Mesendoderm (in vitro differentiated cells): Measurements from ENCODE around the gene SPG11.
"Not testable (repeated sequence)": the region's sequence is repeated elsewhere in the genome, so short reads cannot be mapped to it uniquely, and the experiment has no call there.

Source experiments
- DNase-seq: peaks from one replicate; pipeline ENCODE4 v3.0.0; 2013
- H2AK5ac ChIP-seq: 2 replicates; pipeline ENCODE4 v1.6.1; 2013; ENCODE audit warnings: low read length, inconsistent platforms
- H2BK120ac ChIP-seq: 2 replicates; pipeline ENCODE4 v1.6.1; 2013; ENCODE audit warnings: low read depth, mild to moderate bottlenecking, low read length, moderate library complexity, mixed read lengths
- H2BK15ac ChIP-seq: replicated peaks from 2 replicates; pipeline ENCODE4 v1.6.1; 2013; ENCODE audit warnings: low read depth, mild to moderate bottlenecking, moderate library complexity
- H2BK5ac ChIP-seq: 2 replicates; pipeline ENCODE4 v1.6.1; 2013; ENCODE audit warnings: low read length, inconsistent platforms
- H3K18ac ChIP-seq: 2 replicates; pipeline ENCODE4 v1.6.1; 2013; ENCODE audit warnings: mild to moderate bottlenecking, low read length, mixed read lengths
- H3K23ac ChIP-seq: one replicate; pipeline ENCODE4 v1.6.1; 2013; ENCODE audit warnings: low read length
- H3K27ac ChIP-seq: 2 replicates; pipeline ENCODE4 v1.5.1; 2013; ENCODE audit warnings: low read depth, mild to moderate bottlenecking, inconsistent platforms, low read length, moderate library complexity
- H3K27me3 ChIP-seq: 2 replicates; pipeline ENCODE4 v1.6.1; 2013; ENCODE audit warnings: low read length, control low read depth, mild to moderate bottlenecking, inconsistent platforms; ENCODE audit not compliant: insufficient read depth, poor library complexity
- H3K36me3 ChIP-seq: 2 replicates; pipeline ENCODE4 v1.6.1; 2013; ENCODE audit warnings: low read length, inconsistent platforms; ENCODE audit not compliant: control insufficient read depth, insufficient read depth
- H3K4ac ChIP-seq: one replicate; pipeline ENCODE4 v1.6.1; 2013; ENCODE audit warnings: low read depth, mild to moderate bottlenecking, low read length, moderate library complexity
- H3K4me1 ChIP-seq: 2 replicates; pipeline ENCODE4 v1.6.1; 2013; ENCODE audit warnings: low read depth, low read length, inconsistent platforms; ENCODE audit not compliant: control insufficient read depth
- H3K4me2 ChIP-seq: 2 replicates; pipeline ENCODE4 v1.6.1; 2013; ENCODE audit warnings: low read length
- H3K4me3 ChIP-seq: 2 replicates; pipeline ENCODE4 v1.5.1; 2013; ENCODE audit warnings: mild to moderate bottlenecking, low read length
- H3K56ac ChIP-seq: one replicate; pipeline ENCODE4 v1.6.1; 2013; ENCODE audit warnings: low read length
- H3K79me1 ChIP-seq: 2 replicates; pipeline ENCODE4 v1.6.1; 2013; ENCODE audit warnings: low read length, inconsistent platforms
- H3K79me2 ChIP-seq: 2 replicates; pipeline ENCODE4 v1.6.1; 2013; ENCODE audit warnings: mild to moderate bottlenecking, low read length; ENCODE audit not compliant: control insufficient read depth, insufficient read depth
- H3K9ac ChIP-seq: 2 replicates; pipeline ENCODE4 v1.6.1; 2013; ENCODE audit warnings: low read length, inconsistent platforms
- H4K5ac ChIP-seq: one replicate; pipeline ENCODE4 v1.6.1; 2013; ENCODE audit warnings: low read length
- H4K8ac ChIP-seq: one replicate; pipeline ENCODE4 v1.6.1; 2013; ENCODE audit warnings: low read depth, mild to moderate bottlenecking, control low read depth, low read length, moderate library complexity
- WGBS: extraction: QIAGEN DNeasy Blood & Tissue Kit; methylation state at CpG from one replicate; pipeline ENCODE4 v1.1.7; 2013; ENCODE audit warnings: low lambda C conversion rate, missing lambda C conversion rate; ENCODE audit not compliant: insufficient coverage; ENCODE audit errors: extremely low coverage; 5-methylcytosine and 5-hydroxymethylcytosine counted together

Gene SPG11

GRCh38 chr15:44625286-44625685 lies 38.2 kb downstream of the SPG11 start:
- H2BK120ac ChIP-seq, H3K79me1 ChIP-seq, H3K9ac ChIP-seq, H2BK5ac ChIP-seq, H3K23ac ChIP-seq, H4K8ac ChIP-seq, H3K27me3 ChIP-seq, H3K4me3 ChIP-seq, H3K79me2 ChIP-seq, H3K18ac ChIP-seq, H3K4me2 ChIP-seq, H3K56ac ChIP-seq, H4K5ac ChIP-seq, H3K27ac ChIP-seq, H3K4ac ChIP-seq, H3K36me3 ChIP-seq, DNase-seq, H3K4me1 ChIP-seq, H2AK5ac ChIP-seq, H2BK15ac ChIP-seq: not testable (repeated sequence)
- WGBS: no CpG with 5 or more reads among the region's 2 CpGs

- Histone ChIP-seq H3K9ac (no peak overlapping the region), H3K27ac (no peak overlapping the region), H3K4me1 (no peaks in the 10 kb centered on the region), H2BK120ac (no peak overlapping the region), H4K8ac (no peak overlapping the region), H4K5ac (no peak overlapping the region), H3K18ac (no peak overlapping the region), H3K4me2 (no peak overlapping the region), H3K79me2 (no peaks in the 10 kb centered on the region), H3K79me1 (no peaks in the 10 kb centered on the region), H3K4me3 (no peak overlapping the region), H3K56ac (no peak overlapping the region), H3K23ac (no peak overlapping the region), H2BK15ac (no peak overlapping the region), H3K27me3 (no peaks in the 10 kb centered on the region), H2BK5ac (no peak overlapping the region), H2AK5ac (no peak overlapping the region), H3K36me3 (no peaks in the 10 kb centered on the region), H3K4ac (no peak overlapping the region)
- DNase-seq: no peak
Measured at GRCh38 chr15:44623178-44623577, 40.3 kb downstream of the SPG11 start.

GRCh38 chr15:44620081-44620480 lies 43.4 kb downstream of the SPG11 start:
- H3K9ac ChIP-seq: no peak overlapping the region
- H2AK5ac ChIP-seq: no peak overlapping the region
- H3K27ac ChIP-seq: no peak overlapping the region
- no peak overlapping the region for H3K18ac ChIP-seq
- no peak overlapping the region for H4K8ac ChIP-seq
- WGBS: no CpG with 5 or more reads among the region's 1 CpG
- no peak overlapping the region for H3K56ac ChIP-seq
- H3K36me3 ChIP-seq: no peaks in the 10 kb centered on the region
- H4K5ac ChIP-seq: no peak overlapping the region
- H3K79me1 ChIP-seq: no peaks in the 10 kb centered on the region
- H3K79me2 ChIP-seq: no peaks in the 10 kb centered on the region
- H2BK120ac ChIP-seq: no peak overlapping the region
- H3K23ac ChIP-seq: no peak overlapping the region
- H3K4ac ChIP-seq: no peak overlapping the region
- no peak overlapping the region for H2BK5ac ChIP-seq
- no peaks in the 10 kb centered on the region for H3K4me1 ChIP-seq
- no peak overlapping the region for H2BK15ac ChIP-seq
- H3K4me2 ChIP-seq: no peak overlapping the region
- H3K27me3 ChIP-seq: no peaks in the 10 kb centered on the region
- no peak for DNase-seq
- no peak overlapping the region for H3K4me3 ChIP-seq

GRCh38 chr15:44616974-44617373 lies 46.5 kb downstream of the SPG11 start:
- Histone ChIP-seq H3K27ac (no peak overlapping the region), H3K4me2 (no peak overlapping the region), H4K5ac (no peak overlapping the region), H2BK15ac (no peak overlapping the region), H3K79me2 (no peaks in the 10 kb centered on the region), H3K23ac (no peak overlapping the region), H2BK120ac (no peak overlapping the region), H3K9ac (no peak overlapping the region), H3K4me3 (no peak overlapping the region), H3K27me3 (no peaks in the 10 kb centered on the region), H3K4ac (no peak overlapping the region), H3K56ac (no peak overlapping the region), H3K79me1 (no peaks in the 10 kb centered on the region), H3K4me1 (no peaks in the 10 kb centered on the region), H2AK5ac (no peak overlapping the region), H3K36me3 (no peaks in the 10 kb centered on the region), H3K18ac (no peak overlapping the region), H2BK5ac (no peak overlapping the region), H4K8ac (no peak overlapping the region)
- no peak for DNase-seq
- no CpG with 5 or more reads among the region's 2 CpGs for WGBS

- peaks cover 2% of the 10 kb centered on the region for H3K36me3 ChIP-seq
- H3K18ac ChIP-seq: no peak overlapping the region
- H3K4ac ChIP-seq: no peak overlapping the region
Measured at GRCh38 chr15:44606740-44607139, 56.7 kb downstream of the SPG11 start.

GRCh38 chr15:44603126-44603525 lies 60.3 kb downstream of the SPG11 start:
- H2BK5ac ChIP-seq: no peak overlapping the region
- DNase-seq: no peak
- H2AK5ac ChIP-seq: no peak overlapping the region
- no peak overlapping the region for H3K4me2 ChIP-seq
- H3K36me3 ChIP-seq: peaks cover 2% of the 10 kb centered on the region
- H3K4me3 ChIP-seq: no peak overlapping the region
- no peak overlapping the region for H3K56ac ChIP-seq
- H3K23ac ChIP-seq: no peak overlapping the region
- H3K9ac ChIP-seq: no peak overlapping the region
- no peak overlapping the region for H3K27ac ChIP-seq
- H3K79me1 ChIP-seq: no peaks in the 10 kb centered on the region
- no peak overlapping the region for H2BK120ac ChIP-seq
- H3K79me2 ChIP-seq: no peaks in the 10 kb centered on the region
- no peak overlapping the region for H3K4ac ChIP-seq
- no peak overlapping the region for H4K5ac ChIP-seq
- no peak overlapping the region for H4K8ac ChIP-seq
- H2BK15ac ChIP-seq: no peak overlapping the region
- WGBS: no CpG with 5 or more reads among the region's 2 CpGs
- H3K27me3 ChIP-seq: no peaks in the 10 kb centered on the region
- H3K4me1 ChIP-seq: no peaks in the 10 kb centered on the region
- H3K18ac ChIP-seq: no peak overlapping the region

More at GRCh38 chr15:44606740-44607139, 56.7 kb downstream of the SPG11 start:
- no peak for DNase-seq
- no peaks in the 10 kb centered on the region for H3K79me1 ChIP-seq
- no peaks in the 10 kb centered on the region for H3K27me3 ChIP-seq
- no peak overlapping the region for H2BK120ac ChIP-seq
- no peak overlapping the region for H3K23ac ChIP-seq
- no peak overlapping the region for H3K9ac ChIP-seq
- no peak overlapping the region for H4K8ac ChIP-seq
- H4K5ac ChIP-seq: no peak overlapping the region
- H2BK5ac ChIP-seq: no peak overlapping the region
- H3K4me1 ChIP-seq: no peaks in the 10 kb centered on the region
- H2AK5ac ChIP-seq: no peak overlapping the region
- H3K4me3 ChIP-seq: no peak overlapping the region
- no peak overlapping the region for H3K4me2 ChIP-seq
- H2BK15ac ChIP-seq: no peak overlapping the region
- H3K27ac ChIP-seq: no peak overlapping the region
- no peaks in the 10 kb centered on the region for H3K79me2 ChIP-seq
- no CpG with 5 or more reads among the region's 1 CpG for WGBS
- H3K56ac ChIP-seq: no peak overlapping the region
